GM21423 (cell line): Measurements from ENCODE around the gene MRPL28.
"Not testable (repeated sequence)": the region's sequence is repeated elsewhere in the genome, so short reads cannot be mapped to it uniquely, and the experiment has no call there.

Experiments
- ATAC-seq: cut with Tn5 transposase; IDR thresholded peaks from one replicate; pipeline ENCODE4 v1.9.1; 2021; ENCODE audit warnings: mild to moderate bottlenecking, moderate library complexity; ENCODE audit not compliant: unreplicated experiment

MRPL28 gene

GRCh38 chr16:341095-341973, 29.0 kb downstream of the MRPL28 start:
- not testable (repeated sequence) for ATAC-seq

GRCh38 chr16:340370-341091, 29.8 kb downstream of the MRPL28 start:
- ATAC-seq = no peak

- no peak for ATAC-seq
These were observed 30.7 kb downstream of the MRPL28 start for GRCh38 chr16:339680-340079.

GRCh38 chr16:337975-338575, 32.3 kb downstream of the MRPL28 start:
- ATAC-seq = no peak

GRCh38 chr16:337437-337836, 32.9 kb downstream of the MRPL28 start:
- no peak for ATAC-seq

- ATAC-seq = no peak
These were observed 34.1 kb downstream of the MRPL28 start for GRCh38 chr16:336269-336668.

GRCh38 chr16:334861-335632, 35.3 kb downstream of the MRPL28 start:
- not testable (repeated sequence) for ATAC-seq

- ATAC-seq = not testable (repeated sequence)
These were observed 36.0 kb downstream of the MRPL28 start for GRCh38 chr16:334164-334832.

GRCh38 chr16:333406-334094, 36.8 kb downstream of the MRPL28 start:
- ATAC-seq = no peak

- ATAC-seq = not testable (repeated sequence)
These were observed 39.0 kb downstream of the MRPL28 start for GRCh38 chr16:331181-331814.

GRCh38 chr16:330741-331140, 39.6 kb downstream of the MRPL28 start:
- ATAC-seq = no peak

- no peak for ATAC-seq
These were observed 44.8 kb downstream of the MRPL28 start for GRCh38 chr16:325375-326145.

GRCh38 chr16:324451-325334, 45.6 kb downstream of the MRPL28 start:
- ATAC-seq = peak; percentile 57

GRCh38 chr16:324201-324450, 46.2 kb downstream of the MRPL28 start:
- ATAC-seq = no peak

GRCh38 chr16:322476-323143, 47.7 kb downstream of the MRPL28 start:
- ATAC-seq = no peak

- no peak for ATAC-seq
These were observed 48.8 kb downstream of the MRPL28 start for GRCh38 chr16:321532-321931.

- no peak for ATAC-seq
These were observed 50.1 kb downstream of the MRPL28 start for GRCh38 chr16:320206-320605.
